Stimulated activated effector memory CD8-positive, alpha-beta T cell treated with anti-CD3 and anti-CD28 coated beads, Interleukin-12 subunit alpha, Interleukin-12 subunit beta, amount 100 ng/mL, for 72 hours (primary cell): ENCODE measurements around the gene UPB1.
"Not testable (repeated sequence)": the region's sequence is repeated elsewhere in the genome, so short reads cannot be mapped to it uniquely, and the experiment has no call there.

Source experiments
- ATAC-seq: fragments of 150-1000 bp; cut with Tn5 transposase; 2 replicates; pipeline ENCODE4 v1.10.0; 2021
- DNase-seq, 2 donors: peaks; one replicate each; pipeline ENCODE4 v3.0.0; 2021 to 2022; ENCODE audit warnings: low spot score in 2 of 2
- H3K27ac Mint-ChIP-seq: one replicate; pipeline ENCODE4 v1.8.0; 2022; ENCODE audit warnings: mild to moderate bottlenecking, mixed read lengths
- H3K36me3 Mint-ChIP-seq: one replicate; pipeline ENCODE4 v1.8.0; 2022; ENCODE audit warnings: mild to moderate bottlenecking, mixed read lengths
- H3K4me1 Mint-ChIP-seq: one replicate; pipeline ENCODE4 v1.8.0; 2022; ENCODE audit warnings: mixed read lengths
- H3K4me3 Mint-ChIP-seq: one replicate; pipeline ENCODE4 v1.8.0; 2022; ENCODE audit warnings: mild to moderate bottlenecking, mixed read lengths
- H3K9me3 Mint-ChIP-seq: one replicate; pipeline ENCODE4 v1.8.0; 2022; ENCODE audit warnings: mixed read lengths

Gene UPB1

GRCh38 chr22:24466716-24467328 is 28.3 kb upstream of the UPB1 start:
- Mint-ChIP-seq H3K36me3 (no peaks in the 10 kb centered on the region), H3K27ac (no peak overlapping the region), H3K9me3 (no peaks in the 10 kb centered on the region), H3K4me3 (no peak overlapping the region), H3K4me1 (peaks cover 6% of the 10 kb centered on the region)
- ATAC-seq (no peak), DNase-seq (no peak)

- Mint-ChIP-seq H3K36me3 (no peaks in the 10 kb centered on the region), H3K4me3 (no peak overlapping the region), H3K9me3 (no peaks in the 10 kb centered on the region), H3K4me1 (peaks cover 6% of the 10 kb centered on the region), H3K27ac (no peak overlapping the region)
- DNase-seq (no peak), ATAC-seq (no peak)
Observed at GRCh38 chr22:24467340-24467739, 27.8 kb upstream of the UPB1 start.

DNA sequence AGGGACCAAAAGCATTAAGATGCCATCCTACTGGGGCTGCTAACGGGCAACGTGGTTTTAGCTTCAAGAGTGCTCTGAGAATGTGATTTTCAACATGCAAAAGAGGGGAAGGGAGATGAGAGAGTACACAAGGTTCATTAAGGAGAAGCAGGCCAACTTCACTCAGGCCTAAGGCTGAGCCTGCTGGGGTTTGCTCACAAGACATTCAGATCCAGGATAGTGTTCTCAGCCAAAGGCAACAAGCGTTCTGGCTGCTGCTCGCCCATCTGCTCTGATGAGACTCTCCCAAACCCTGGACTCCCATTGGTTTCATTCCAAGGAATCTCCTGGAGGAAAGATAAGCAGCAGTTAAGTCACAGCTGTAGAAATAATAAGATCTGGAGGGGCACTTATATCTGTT is 23.6 kb upstream of the UPB1 start:
- Mint-ChIP-seq H3K9me3 (no peaks in the 10 kb centered on the region), H3K4me1 (no peaks in the 10 kb centered on the region), H3K27ac (peak overlapping the region; percentile 54), H3K4me3 (no peak overlapping the region), H3K36me3 (no peaks in the 10 kb centered on the region)
- no peak for ATAC-seq
- no peak for DNase-seq

- ATAC-seq (no peak), DNase-seq (no peak)
- Mint-ChIP-seq H3K9me3 (no peaks in the 10 kb centered on the region), H3K4me3 (no peak overlapping the region), H3K4me1 (no peaks in the 10 kb centered on the region), H3K36me3 (no peaks in the 10 kb centered on the region), H3K27ac (no peak overlapping the region)
Observed at GRCh38 chr22:24473284-24473683, 21.8 kb upstream of the UPB1 start.

DNA sequence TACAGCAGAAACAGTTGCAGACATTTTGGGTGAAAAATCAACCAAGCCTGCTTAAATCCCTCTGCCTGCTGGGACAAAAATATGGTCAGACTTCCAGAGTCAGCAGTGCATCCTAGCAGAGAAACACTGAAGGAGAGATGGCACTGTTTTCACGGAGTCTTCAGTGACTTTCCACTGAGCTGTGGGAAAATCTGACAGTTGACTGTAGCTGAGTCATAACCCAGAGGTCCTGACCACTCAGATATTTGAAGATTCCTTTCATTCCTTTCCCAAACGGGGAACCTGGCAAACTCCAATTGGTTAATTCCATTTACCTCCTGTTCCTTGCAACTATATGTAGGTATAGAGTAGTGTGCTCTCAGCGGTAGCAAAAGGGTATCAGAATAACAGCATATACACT is 20.9 kb upstream of the UPB1 start:
- no peaks in the 10 kb centered on the region for H3K4me1 Mint-ChIP-seq
- no peak overlapping the region for H3K4me3 Mint-ChIP-seq
- H3K27ac Mint-ChIP-seq: no peak overlapping the region
- ATAC-seq (no peak), DNase-seq (no peak)
- H3K36me3 Mint-ChIP-seq: no peaks in the 10 kb centered on the region
- no peaks in the 10 kb centered on the region for H3K9me3 Mint-ChIP-seq

DNA sequence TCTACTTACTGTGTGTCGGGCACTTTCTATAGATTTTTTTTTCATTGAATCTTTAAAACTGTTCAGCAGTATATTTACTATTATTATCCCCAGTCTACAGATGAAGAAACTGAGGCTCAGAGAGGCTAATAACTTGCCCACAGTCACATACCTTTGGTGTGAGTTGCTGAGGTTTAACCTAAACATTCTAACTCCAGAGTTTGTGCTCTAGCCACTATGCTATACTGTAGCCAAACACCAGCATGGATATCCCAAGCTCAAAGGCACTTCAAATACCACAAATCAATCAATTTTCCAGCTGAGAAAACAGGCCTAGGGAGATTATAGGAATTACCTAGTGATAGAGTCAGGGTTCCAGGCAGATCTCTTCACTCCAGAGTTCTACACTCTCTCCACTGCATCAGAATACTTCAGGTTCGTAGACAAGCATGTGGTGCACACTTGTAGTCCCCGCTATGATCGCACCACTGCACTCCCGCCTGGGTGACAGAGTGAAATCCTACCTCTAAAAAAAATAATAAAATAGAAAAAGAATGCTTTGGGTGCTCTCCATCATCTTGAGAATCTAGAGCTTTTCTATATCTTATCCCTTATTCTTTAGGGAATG is 20.4 kb upstream of the UPB1 start:
- no peak for DNase-seq
- no peak overlapping the region for H3K4me3 Mint-ChIP-seq
- no peak for ATAC-seq
- H3K9me3 Mint-ChIP-seq: no peaks in the 10 kb centered on the region
- no peaks in the 10 kb centered on the region for H3K36me3 Mint-ChIP-seq
- H3K4me1 Mint-ChIP-seq: no peaks in the 10 kb centered on the region
- H3K27ac Mint-ChIP-seq: no peak overlapping the region

- ATAC-seq: no peak
- H3K9me3 Mint-ChIP-seq: no peaks in the 10 kb centered on the region
- no peaks in the 10 kb centered on the region for H3K36me3 Mint-ChIP-seq
- no peak for DNase-seq
- no peak overlapping the region for H3K27ac Mint-ChIP-seq
- H3K4me3 Mint-ChIP-seq: no peak overlapping the region
- peaks cover 27% of the 10 kb centered on the region for H3K4me1 Mint-ChIP-seq
Observed at GRCh38 chr22:24481641-24482040, 13.5 kb upstream of the UPB1 start.

DNA sequence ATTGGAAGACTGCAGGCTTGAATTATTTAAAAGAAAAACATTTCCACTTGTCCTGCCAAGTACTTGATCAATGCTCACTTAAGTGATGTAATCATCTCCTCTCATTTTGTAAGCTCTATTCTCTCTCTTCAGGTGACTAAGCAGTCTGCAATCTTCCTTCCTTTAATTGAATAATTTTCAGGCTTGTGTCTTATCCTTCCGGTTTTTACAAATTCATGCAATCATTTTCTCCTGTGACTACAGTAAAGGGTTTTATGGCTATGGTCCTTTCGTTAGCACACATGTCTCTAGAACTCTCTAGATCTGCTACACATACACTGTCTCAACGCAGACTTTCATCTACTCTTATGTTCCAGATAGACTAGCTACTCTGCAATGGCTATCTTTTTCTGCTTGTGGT is 12.6 kb upstream of the UPB1 start:
- Mint-ChIP-seq H3K36me3 (no peaks in the 10 kb centered on the region), H3K4me1 (peaks cover 34% of the 10 kb centered on the region), H3K4me3 (no peak overlapping the region), H3K27ac (no peak overlapping the region), H3K9me3 (no peaks in the 10 kb centered on the region)
- no peak for ATAC-seq
- DNase-seq: no peak

- ATAC-seq: no peak
- Mint-ChIP-seq H3K9me3 (no peaks in the 10 kb centered on the region), H3K4me1 (peaks cover 34% of the 10 kb centered on the region), H3K27ac (no peak overlapping the region), H3K4me3 (no peak overlapping the region), H3K36me3 (no peaks in the 10 kb centered on the region)
- DNase-seq: no peak
Observed at GRCh38 chr22:24482998-24483397, 12.1 kb upstream of the UPB1 start.

DNA sequence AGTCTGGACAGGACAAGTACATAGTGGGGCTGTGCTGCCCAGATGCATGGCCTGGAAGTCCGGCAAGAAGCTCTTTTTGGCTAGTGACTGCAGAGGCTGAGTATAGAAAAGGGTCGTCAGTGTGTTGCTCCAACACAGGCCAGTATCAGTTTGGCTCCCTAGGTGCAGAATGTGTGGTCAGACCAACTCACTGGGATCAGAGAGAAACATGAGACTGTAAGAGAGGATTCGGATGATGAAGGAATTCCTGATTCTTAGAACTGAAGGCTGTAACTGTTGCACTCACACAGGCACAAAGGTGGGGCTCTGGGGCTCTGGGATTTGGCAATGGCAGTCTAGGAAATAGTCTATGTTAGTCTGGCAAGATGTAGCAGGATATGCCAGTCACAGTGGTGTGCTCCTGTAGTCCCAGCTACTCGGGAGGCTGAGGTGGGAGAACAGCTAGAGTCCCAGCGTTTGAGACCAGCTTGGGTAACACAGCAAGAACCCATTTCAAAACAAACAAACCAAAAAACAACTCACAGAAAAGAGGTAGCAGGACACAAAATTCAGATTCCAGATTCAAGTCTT is 11.1 kb upstream of the UPB1 start:
- Mint-ChIP-seq H3K27ac (no peak overlapping the region), H3K4me3 (no peak overlapping the region)
- ATAC-seq: no peak

GRCh38 chr22:24485170-24485569 is 10.0 kb upstream of the UPB1 start:
- ATAC-seq: no peak
- H3K4me3 Mint-ChIP-seq: no peak overlapping the region
- no peak for DNase-seq
- no peaks in the 10 kb centered on the region for H3K9me3 Mint-ChIP-seq
- H3K4me1 Mint-ChIP-seq: peaks cover 34% of the 10 kb centered on the region
- no peak overlapping the region for H3K27ac Mint-ChIP-seq
- no peaks in the 10 kb centered on the region for H3K36me3 Mint-ChIP-seq

More for the DNA sequence above, 11.1 kb upstream of the UPB1 start:
- Mint-ChIP-seq H3K9me3 (no peaks in the 10 kb centered on the region), H3K36me3 (no peaks in the 10 kb centered on the region), H3K4me1 (peaks cover 34% of the 10 kb centered on the region)
- DNase-seq: no peak

- Mint-ChIP-seq H3K4me3 (no peak overlapping the region), H3K36me3 (no peaks in the 10 kb centered on the region), H3K27ac (no peak overlapping the region), H3K4me1 (peaks cover 34% of the 10 kb centered on the region), H3K9me3 (no peaks in the 10 kb centered on the region)
- DNase-seq: no peak
- ATAC-seq: no peak
Observed at GRCh38 chr22:24485608-24486007, 9.5 kb upstream of the UPB1 start.

DNA sequence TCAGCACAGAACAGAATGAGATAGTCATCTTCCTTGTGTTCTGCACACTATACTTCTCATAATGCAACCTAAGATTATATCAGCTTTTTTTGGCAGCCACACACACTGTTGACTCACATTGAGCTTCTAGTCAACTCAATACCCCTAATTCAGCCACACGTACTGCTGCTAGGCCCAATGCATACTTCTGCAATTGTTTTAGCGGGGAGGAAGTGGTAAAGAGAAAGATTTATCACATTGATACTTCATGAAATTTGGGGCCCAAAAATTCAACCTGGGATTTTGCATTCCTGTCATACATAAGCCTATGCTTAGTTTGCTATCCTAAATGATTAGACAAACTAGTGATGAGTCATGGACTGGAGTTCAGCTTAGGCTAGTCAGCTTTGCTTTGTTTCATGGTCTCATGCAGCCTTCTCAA is 8.6 kb upstream of the UPB1 start:
- peaks cover 34% of the 10 kb centered on the region for H3K4me1 Mint-ChIP-seq
- no peak overlapping the region for H3K27ac Mint-ChIP-seq
- no peaks in the 10 kb centered on the region for H3K9me3 Mint-ChIP-seq
- H3K4me3 Mint-ChIP-seq: peak overlapping the region; percentile 21
- peak; percentile 16 to 70 for DNase-seq
- no peaks in the 10 kb centered on the region for H3K36me3 Mint-ChIP-seq
- ATAC-seq: peak; percentile 99

- no peak for ATAC-seq
- H3K27ac Mint-ChIP-seq: no peak overlapping the region
- H3K4me3 Mint-ChIP-seq: no peak overlapping the region
- H3K36me3 Mint-ChIP-seq: no peaks in the 10 kb centered on the region
- DNase-seq: no peak
- H3K9me3 Mint-ChIP-seq: no peaks in the 10 kb centered on the region
- peaks cover 25% of the 10 kb centered on the region for H3K4me1 Mint-ChIP-seq
Observed at GRCh38 chr22:24489011-24489410, 6.1 kb upstream of the UPB1 start.

GRCh38 chr22:24489434-24489833 is 5.7 kb upstream of the UPB1 start:
- not testable (repeated sequence) for H3K9me3 Mint-ChIP-seq, DNase-seq, H3K4me3 Mint-ChIP-seq, H3K36me3 Mint-ChIP-seq, ATAC-seq, H3K27ac Mint-ChIP-seq
- H3K4me1 Mint-ChIP-seq: peaks cover 25% of the 10 kb centered on the region

DNA sequence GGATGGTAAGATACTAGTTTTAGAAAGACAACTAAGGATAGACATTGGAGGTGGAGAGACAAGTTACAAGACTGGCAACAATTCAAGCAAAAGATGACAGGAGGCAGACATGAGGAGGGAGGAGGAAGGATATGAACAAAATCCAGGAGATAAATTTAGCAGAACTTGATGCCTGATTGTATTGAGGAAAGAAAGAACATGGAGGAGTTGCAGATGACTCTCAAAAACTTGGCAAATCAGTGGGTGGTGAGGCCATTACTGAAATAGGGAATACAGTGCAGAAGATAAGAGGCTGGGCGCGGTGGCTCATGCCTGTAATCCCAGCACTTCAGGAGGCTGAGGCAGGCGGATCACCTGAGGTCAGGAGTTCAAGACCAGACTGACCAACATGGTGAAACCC is 2.7 kb upstream of the UPB1 start:
- DNase-seq (no peak), ATAC-seq (no peak)
- Mint-ChIP-seq H3K4me3 (no peak overlapping the region), H3K27ac (no peak overlapping the region), H3K4me1 (no peaks in the 10 kb centered on the region), H3K9me3 (no peaks in the 10 kb centered on the region), H3K36me3 (no peaks in the 10 kb centered on the region)
